Right lung (tissue), 5 donors: ENCODE measurements around the gene STRN3. TPM values are rescaled to one million over a fixed set of nuclear protein-coding genes. Genes with fewer than 3 reads are reported as not detected.

Experiments used
- DNase-seq, 2 donors: peaks; one replicate each; pipeline ENCODE4 v3.0.0-alpha.2; 2013
- polyA plus RNA-seq, 5 donors: library from polyadenylated mRNA; unstranded; fragments of 120-200 nt; gene quantifications; one replicate each; pipeline versions ENCODE4 v1.2.1 to v1.2.3, GENCODE V29; 2013; ENCODE audit warnings: inconsistent platforms in 1 of 5, low replicate concordance in 1 of 5; ENCODE audit not compliant: insufficient read length in 5 of 5, insufficient read depth in 1 of 5

The STRN3 gene
- polyA plus RNA-seq, 5 donors = 32.6 to 49.2 (median 46.6) TPM

- no peak for DNase-seq
Observed at GRCh38 chr14:31003284-31003683, 22.9 kb downstream of the STRN3 start.

- no peak for DNase-seq
Observed at GRCh38 chr14:31001339-31001658, 24.9 kb downstream of the STRN3 start.

- no peak for DNase-seq
Observed at GRCh38 chr14:31000629-31001338, 25.4 kb downstream of the STRN3 start.

GRCh38 chr14:30999038-30999773 lies 27.0 kb downstream of the STRN3 start:
- DNase-seq = no peak

GRCh38 chr14:30998100-30998706 lies 28.0 kb downstream of the STRN3 start:
- DNase-seq = no peak

- no peak for DNase-seq
Observed at GRCh38 chr14:30996892-30997659, 29.1 kb downstream of the STRN3 start.

GRCh38 chr14:30995689-30996088 lies 30.5 kb downstream of the STRN3 start:
- no peak for DNase-seq

GRCh38 chr14:30994681-30995620 lies 31.2 kb downstream of the STRN3 start:
- no peak for DNase-seq

GRCh38 chr14:30993071-30993470 lies 33.1 kb downstream of the STRN3 start:
- DNase-seq = no peak

- no peak for DNase-seq
Observed at GRCh38 chr14:30991408-30991807, 34.8 kb downstream of the STRN3 start.

GRCh38 chr14:30990770-30991169 lies 35.4 kb downstream of the STRN3 start:
- DNase-seq = no peak

GRCh38 chr14:30988509-30988908 lies 37.7 kb downstream of the STRN3 start:
- no peak for DNase-seq

- no peak for DNase-seq
Observed at GRCh38 chr14:30985796-30986195, 40.4 kb downstream of the STRN3 start.

- no peak for DNase-seq
Observed at GRCh38 chr14:30983858-30984257, 42.3 kb downstream of the STRN3 start.

- DNase-seq = no peak
Observed at GRCh38 chr14:30982533-30982932, 43.6 kb downstream of the STRN3 start.

GRCh38 chr14:30980980-30981379 lies 45.2 kb downstream of the STRN3 start:
- DNase-seq = no peak

GRCh38 chr14:30980106-30980704 lies 46.0 kb downstream of the STRN3 start:
- peak; percentile 40 to 42 for DNase-seq

GRCh38 chr14:30977752-30978151 lies 48.4 kb downstream of the STRN3 start:
- DNase-seq = no peak

- DNase-seq = no peak
Observed at GRCh38 chr14:30974628-30975027, 51.6 kb downstream of the STRN3 start.

GRCh38 chr14:30972882-30973582 lies 53.1 kb downstream of the STRN3 start:
- no peak for DNase-seq
